Nucleus accumbens (tissue), 56 donors: Measurements from ENCODE around the gene FAM136A.
"Not testable (repeated sequence)": the region's sequence is repeated elsewhere in the genome, so short reads cannot be mapped to it uniquely, and the experiment has no call there.

ENCODE experiments used
- DNase-seq, 56 donors: peaks; one replicate each; lab custom pipeline; 2025; lab: John Stamatoyannopoulos, UW

The FAM136A gene

GRCh38 chr2:70301344-70302194, at the start of gene FAM136A:
Gene FAM136A, minus strand, starts transcription at chr2:70302067. Its CDS starts 56 bp downstream, at chr2:70302011.
- peak in 53 of 56 donors; percentile 4 to 86 (median 59) for DNase-seq

DNA sequence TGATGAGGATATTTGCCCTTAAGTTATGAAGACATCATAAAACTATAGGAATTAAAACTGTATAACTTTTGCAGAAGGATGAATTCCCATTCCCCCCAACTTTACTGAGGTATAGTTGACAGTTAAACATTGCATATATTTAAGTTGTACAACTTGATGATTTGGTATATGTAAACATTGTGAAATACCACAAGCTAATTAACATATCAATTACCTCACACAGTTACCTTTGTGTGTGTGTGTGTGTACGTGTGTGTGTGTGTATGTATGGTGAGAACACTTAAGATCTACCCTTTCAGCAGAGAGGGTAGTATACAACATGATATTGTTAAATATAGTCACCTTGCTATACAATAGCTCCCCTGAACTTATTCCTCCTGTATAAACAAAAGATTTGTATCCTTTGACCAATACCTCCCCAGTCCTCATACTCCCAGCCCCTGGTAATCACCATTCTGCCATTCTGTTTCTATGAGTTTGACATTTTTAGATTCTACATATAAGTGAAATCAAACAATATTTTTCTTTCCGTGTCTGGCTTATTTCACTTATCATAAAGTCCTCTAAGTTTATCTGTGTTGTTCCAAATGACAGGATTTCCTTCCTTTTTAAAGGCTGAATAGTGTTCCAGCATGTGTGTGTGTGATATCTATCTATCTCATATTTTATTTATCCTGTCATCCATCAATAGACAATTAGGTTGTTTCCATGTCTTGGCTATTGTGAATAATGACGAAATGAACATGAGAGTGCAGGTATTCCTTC, 48.2 kb upstream of the FAM136A start:
- no peak for DNase-seq

- no peak for DNase-seq
These were observed 46.0 kb upstream of the FAM136A start for GRCh38 chr2:70347831-70348230.

- no peak for DNase-seq
These were observed 42.3 kb upstream of the FAM136A start for GRCh38 chr2:70344195-70344594.

DNA sequence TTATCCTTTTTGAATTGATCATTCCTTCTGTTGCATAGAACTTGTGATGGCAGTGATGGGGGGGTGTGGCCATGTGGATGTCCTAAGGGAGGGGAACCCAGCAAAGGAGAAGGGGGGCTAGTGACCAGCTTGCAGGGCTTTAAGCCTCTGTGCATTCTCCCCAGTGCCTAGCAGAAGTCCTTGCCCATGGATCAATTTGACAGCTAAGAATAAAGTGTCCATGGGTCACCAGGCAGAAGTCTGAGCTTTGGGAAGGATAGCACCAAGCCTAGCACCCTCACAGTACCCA, 39.6 kb upstream of the FAM136A start:
- DNase-seq = no peak

DNA sequence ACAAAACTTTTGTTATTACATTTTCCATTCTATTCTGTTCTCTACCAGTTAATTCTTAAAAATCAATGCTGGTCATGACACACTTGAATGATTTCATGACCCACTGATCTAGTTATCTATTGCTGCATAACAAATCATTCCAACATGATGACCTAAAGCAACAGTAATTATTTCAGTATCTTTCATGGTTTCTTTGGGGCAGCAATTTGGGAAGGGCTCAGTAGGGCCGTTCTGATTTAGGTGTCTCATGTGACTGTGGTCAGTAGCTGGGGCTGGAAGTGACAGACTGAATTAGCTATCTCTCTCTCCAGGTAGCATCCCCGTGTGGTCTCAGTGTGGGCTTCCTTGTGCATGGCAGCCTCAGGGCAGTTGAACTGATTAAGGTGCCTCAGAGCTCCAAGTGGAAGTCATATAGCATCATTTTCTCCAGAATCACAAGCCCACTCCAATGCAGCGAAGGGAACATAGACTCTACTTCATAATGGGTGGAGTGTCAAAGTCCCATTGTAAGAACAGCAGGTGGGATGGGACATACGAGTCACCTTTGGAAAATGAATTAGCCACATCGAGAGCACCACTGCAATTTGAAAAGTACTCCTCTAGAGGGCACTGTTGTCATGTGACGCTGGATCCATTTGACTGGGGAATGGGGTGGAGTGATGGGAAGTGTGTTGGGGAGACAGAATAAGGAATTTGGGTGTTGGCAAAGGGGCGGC, 39.1 kb upstream of the FAM136A start:
- peak in 27 of 56 donors; percentile 1 to 49 (median 10) for DNase-seq

DNA sequence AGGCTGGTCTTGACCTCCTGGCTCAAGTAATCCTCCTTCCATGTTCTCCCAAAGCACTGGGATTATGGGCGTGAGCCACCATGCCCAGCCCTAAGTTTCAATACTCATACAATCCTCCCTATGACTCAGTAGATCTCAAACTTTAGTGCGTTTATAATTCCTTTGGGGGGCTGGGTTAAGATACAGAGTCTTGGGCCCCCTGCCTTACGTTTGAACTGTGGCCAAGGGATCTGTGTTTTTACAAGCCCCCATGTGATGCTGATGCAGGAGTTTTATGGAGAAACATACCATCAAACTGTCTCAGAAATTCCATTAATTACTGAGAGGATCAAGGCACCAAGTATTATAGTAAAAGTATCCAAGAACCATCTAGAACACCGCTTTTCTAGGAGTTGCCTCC, 38.2 kb upstream of the FAM136A start:
- no peak for DNase-seq

DNA sequence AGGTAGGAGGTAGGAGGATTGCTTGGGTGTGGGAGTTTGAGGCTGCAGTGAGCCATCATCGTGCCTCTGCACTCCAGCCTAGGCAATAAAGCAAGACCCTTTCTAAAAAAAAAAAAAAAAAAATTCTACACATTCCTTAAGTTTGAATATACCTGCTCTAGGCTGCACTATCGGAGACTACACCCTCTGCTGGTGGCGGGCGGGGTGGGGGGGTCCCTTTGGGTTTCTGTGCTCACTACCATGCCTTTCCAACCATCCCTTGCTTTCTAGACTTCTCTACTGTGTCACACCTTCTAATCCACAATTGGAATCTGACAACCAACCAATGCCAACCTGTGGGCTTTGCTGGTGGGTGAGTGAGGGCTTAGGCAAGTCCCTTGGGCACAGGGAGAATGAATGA, 34.7 kb upstream of the FAM136A start:
- no peak for DNase-seq

DNA sequence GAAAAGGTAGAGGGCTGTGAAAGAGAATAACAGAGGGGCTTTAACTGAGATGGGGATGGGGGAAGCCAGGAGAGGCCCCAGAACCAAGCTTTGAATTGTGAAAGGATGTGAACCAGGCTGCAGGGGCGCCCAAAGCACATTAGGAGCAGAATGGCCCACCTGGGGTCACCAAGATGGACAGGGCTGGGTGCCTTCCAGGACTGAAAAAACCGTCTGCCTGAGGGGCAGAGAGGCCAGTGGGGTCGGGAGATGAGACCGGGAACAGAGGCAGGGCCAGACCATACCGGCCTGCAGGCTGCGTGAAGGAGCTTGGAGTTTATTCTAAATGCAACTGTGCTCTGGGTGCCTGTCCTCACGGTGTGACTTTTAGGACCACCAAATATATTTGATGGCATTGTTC, 29.1 kb upstream of the FAM136A start:
- no peak for DNase-seq

DNA sequence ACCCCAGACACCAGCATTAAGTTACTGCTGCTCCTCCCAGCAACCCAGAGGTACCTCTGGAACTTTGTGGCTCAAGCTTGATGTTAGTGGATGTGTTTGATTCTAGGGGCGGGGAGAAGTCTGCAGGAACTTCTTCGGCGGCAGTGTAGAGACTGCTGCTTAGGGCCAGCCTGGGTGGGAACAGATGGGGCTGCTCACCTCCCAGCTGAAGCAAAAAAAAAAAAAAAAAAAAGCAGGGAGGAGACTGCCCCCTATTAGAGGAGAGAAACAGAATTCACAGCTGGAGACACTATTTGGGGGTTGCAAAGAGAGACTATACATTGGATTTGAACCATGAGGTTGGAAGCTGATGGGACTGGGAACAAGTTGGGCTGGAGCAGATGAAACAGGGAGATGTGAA, 28.6 kb upstream of the FAM136A start:
- no peak for DNase-seq

GRCh38 chr2:70328921-70329561, 27.2 kb upstream of the FAM136A start:
- no peak for DNase-seq

DNA sequence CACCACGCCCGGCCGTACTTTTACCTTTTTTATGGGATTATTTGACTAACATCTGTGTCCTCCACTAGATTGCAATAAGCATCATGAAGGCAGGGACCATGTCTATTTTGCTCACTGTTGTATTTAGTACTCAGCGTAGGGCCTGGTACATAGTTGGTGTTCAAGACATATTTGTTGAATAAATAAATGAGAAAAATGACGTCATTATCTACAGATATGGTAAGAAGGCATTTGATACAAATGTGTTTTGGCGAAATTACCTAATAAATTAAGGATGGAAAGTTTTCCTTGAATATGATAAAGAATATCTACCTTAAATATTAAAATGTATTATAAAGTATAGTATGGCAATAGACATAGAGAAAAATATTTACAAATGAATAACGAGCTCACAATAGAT, 24.0 kb upstream of the FAM136A start:
- DNase-seq = no peak

DNA sequence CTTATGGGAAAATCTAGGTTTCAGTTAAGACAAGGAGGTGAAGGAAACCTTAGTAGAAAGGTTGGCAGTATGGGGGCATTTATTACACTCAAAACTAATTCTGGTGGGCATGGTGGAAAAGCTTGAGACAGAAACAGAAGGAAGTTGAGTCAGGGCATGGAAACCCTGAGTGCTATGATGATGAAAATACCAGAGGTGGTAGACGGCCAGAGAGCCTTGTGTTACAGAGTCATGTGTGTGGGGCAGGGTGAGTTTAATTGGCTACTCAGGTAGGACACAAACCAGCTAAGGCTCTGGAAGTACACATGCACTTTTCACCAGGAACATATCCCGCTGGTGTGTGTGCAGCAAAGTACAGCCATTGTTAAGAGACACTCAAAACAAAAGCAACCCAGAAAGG, 20.7 kb upstream of the FAM136A start:
- DNase-seq = no peak

DNA sequence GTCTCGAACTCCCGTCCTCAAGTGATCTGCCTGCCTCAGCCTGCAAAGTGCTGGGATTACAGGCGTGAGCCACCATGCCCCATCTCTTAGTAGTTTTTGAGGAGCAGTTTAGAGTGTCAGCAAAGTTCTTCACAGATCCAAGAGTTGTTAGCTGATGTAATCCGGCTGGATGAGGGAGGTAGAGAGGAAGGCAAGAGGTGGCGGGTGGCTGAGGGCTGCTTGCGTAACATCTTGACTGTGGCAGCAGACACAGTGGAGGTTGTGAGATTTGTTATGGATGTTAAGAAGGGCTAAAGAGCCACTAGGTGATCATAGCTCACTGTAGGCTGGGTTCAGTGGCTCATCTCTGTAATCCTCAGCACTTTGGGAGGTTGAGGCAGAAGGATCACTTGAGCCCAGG, 19.5 kb upstream of the FAM136A start:
- DNase-seq = no peak

DNA sequence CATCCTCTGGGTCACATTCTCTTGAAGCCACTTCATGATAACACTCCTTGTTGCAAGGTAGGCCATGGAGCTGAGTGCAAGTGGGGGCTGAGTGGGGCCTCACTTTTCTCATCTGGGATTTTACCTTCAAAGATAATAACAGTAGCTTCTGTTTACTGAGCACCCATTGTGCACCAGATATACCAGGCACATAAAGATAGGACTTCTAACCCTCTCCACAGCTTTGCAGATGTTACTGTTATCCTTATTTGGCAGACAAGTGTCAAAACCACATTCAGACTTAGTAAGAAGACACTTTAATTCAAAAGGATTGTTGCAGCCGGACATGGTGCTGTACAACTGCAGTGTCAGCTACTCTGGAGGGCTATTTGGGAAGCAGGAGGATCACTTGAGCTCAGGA, 12.8 kb upstream of the FAM136A start:
- DNase-seq = no peak

DNA sequence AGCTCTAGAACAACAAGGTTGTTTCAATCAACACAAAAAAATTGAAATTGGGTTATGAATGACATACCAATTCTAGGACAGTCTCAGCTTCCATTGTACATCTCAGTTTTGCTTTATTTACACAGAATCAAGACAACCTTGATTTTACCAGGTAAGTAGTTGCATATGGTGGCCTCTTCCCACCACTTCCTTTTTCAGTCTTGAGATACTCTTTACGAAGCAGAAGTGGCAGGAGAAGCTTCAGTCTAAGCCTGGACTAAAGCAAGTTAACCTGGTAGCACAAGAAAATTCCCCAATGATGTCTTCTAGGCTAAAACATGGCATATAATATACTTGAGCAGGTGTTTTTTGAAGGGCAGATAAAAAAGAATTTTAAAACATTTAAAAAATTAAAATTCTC, 10.7 kb upstream of the FAM136A start:
- no peak for DNase-seq

- no peak for DNase-seq
These were observed 9.0 kb upstream of the FAM136A start for GRCh38 chr2:70310899-70311298.

GRCh38 chr2:70305531-70305930, 3.7 kb upstream of the FAM136A start:
- DNase-seq = no peak

DNA sequence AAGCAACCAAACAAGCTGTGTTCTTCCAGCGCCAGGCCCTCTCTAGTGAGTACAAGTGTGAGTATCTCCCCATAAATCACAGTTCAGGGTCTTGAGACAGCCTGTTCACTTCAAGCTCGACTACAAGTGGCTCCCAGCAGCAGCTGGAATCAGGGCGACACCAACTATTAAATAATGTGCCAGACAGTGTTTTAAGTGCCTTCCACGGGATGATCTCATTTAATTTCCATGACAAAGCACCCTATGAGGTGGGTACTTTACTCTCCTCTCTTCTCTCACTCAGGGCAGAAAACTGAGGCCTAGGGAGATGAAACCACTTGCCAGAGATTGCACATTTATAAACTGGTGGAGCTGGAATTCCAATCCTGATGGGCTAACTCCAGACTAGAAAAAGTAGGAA, 2.6 kb upstream of the FAM136A start:
- no peak for DNase-seq

DNA sequence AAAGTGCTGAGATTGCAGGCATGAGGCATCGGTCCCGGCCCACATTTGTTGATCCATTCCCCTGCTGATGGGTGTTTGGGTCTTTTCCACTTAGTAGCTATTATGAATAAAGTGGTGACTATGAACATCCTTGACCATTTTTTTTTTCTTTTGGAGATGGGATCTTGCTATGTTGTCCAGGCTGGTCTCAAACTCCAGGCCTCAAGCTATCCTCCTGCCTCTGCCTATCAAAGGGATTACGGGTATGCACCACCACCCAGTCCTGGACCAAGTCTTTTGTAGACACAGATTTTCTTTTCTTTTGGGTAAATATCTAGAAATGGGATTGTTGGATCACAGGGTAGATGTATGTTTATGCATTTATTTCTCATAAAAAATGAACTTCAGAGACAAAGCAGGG, 1.3 kb upstream of the FAM136A start:
- no peak for DNase-seq

DNA sequence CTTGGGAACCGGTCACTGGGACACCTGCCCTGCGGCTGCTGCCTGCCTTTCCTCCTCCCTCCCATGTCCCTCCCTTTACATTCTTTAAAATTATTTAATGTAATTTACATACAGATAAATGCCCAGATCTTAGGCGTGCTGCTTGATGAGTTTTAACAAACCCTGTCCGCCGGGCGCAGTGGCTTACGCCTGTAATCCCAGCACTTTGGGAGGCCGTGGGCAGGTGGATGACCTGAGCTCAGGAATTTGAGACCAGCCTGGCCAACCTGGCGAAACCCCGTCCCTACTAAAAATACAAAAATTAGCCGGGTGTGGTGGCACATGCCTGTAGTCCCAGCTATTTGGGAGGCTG, 304 bp upstream of the FAM136A start:
- not testable (repeated sequence) for DNase-seq
